Prostate gland (tissue), 2 donors: Measurements from ENCODE around the gene TULP3. TPM values are rescaled to one million over a fixed set of nuclear protein-coding genes. Genes with fewer than 3 reads are reported as not detected.

ENCODE experiments used
- DNase-seq: peaks from one replicate; pipeline ENCODE4 v3.0.0-alpha.2; 2019; ENCODE audit warnings: low spot score
- H3K27ac ChIP-seq, 2 donors: fragments of 200-600 bp; sonication (generic); 2 replicates each; pipeline ENCODE4 v1.5.1; 2017 to 2019
- H3K27me3 ChIP-seq: fragments of 200-600 bp; sonication (generic); replicated peaks from 2 replicates; pipeline ENCODE4 v1.5.1; 2019; ENCODE audit not compliant: insufficient read depth
- H3K36me3 ChIP-seq, 2 donors: fragments of 200-600 bp; sonication (generic); 1 replicate in 1 of 2; 2 replicates in 1 of 2; pipeline versions ENCODE4 v1.5.1 to v1.8.1; 2017 to 2019
- H3K4me1 ChIP-seq: fragments of 200-600 bp; sonication (generic); replicated peaks from 2 replicates; pipeline ENCODE4 v1.5.1; 2019
- H3K4me3 ChIP-seq, 2 donors: fragments of 200-600 bp; sonication (generic); 2 replicates each; pipeline ENCODE4 v1.5.1; 2017 to 2019
- H3K9me3 ChIP-seq: fragments of 200-600 bp; sonication (generic); 2 replicates; pipeline ENCODE4 v1.5.1; 2017
- POLR2A ChIP-seq: fragments of 450-650 bp; IDR thresholded peaks from one replicate; pipeline ENCODE4 v1.6.1; 2016; ENCODE audit warnings: antibody characterized with exemption, mild to moderate bottlenecking
- POLR2AphosphoS5 ChIP-seq: sonication (generic); formaldehyde crosslinking; IDR thresholded peaks from one replicate; pipeline ENCODE4 v1.6.1; 2017; ENCODE audit warnings: antibody characterized with exemption
- WGBS: methylation state at CpG from one replicate; pipeline ENCODE4 v1.1.5; 2018; 5-methylcytosine and 5-hydroxymethylcytosine counted together
- intact Hi-C: fragments of 100-400 bp; cut with DNase I; formaldehyde crosslinking; loops from one replicate; pipeline ENCODE4 v1.14.2; 2022
- total RNA-seq, 2 donors: library from RNA; depleted of rRNA; stranded (reverse); fragments of >200 nt; gene quantifications; one replicate each; pipeline ENCODE4 v1.1.0, GENCODE V29; 2016
- TF ChIP-seq, protein P1 (sequence below), 4 experiments: fragments of 200-600 bp in 2 of 4; fragments of 450-650 bp in 2 of 4; sonication (generic) in 2 of 4; IDR thresholded peaks; 1 replicate in 3 of 4; 2 replicates in 1 of 4; pipeline ENCODE4 v1.5.1; 2016 to 2019; ENCODE audit warnings: antibody characterized with exemption in 4 of 4, mild to moderate bottlenecking in 2 of 4, moderate library complexity in 2 of 4

Gene TULP3
- total RNA-seq, 2 donors from 2014 or later, result 15.2 to 22.2 TPM

DNA sequence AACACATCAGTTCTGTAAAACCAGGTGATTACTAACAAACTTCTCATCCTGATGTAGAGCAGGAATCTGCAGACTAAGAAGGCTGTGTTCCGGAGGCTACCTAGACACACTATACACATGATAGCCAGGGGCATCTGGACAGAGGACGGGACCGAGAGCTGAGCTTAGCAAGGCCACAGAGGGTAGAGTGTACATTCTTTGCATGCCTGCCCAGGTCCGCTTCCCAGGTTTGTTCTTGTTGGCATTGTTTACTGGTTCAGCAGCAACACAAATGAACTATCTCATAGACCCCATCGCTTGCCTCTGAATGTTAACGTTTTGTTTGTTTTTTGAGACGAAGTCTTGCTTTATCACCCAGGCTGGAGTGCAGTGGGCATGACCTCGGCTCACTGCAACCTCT, 50.8 kb downstream of the TULP3 start:
- 60% methylated on average over 8 of the region's 8 CpGs for WGBS
- Histone ChIP-seq H3K9me3 (no peaks in the 10 kb centered on the region), H3K4me1 (no peaks in the 10 kb centered on the region), H3K36me3 (no peaks in the 10 kb centered on the region), H3K4me3 (no peak overlapping the region), H3K27me3 (no peaks in the 10 kb centered on the region), H3K27ac (no peak overlapping the region)
- TF ChIP-seq, protein P1, sequence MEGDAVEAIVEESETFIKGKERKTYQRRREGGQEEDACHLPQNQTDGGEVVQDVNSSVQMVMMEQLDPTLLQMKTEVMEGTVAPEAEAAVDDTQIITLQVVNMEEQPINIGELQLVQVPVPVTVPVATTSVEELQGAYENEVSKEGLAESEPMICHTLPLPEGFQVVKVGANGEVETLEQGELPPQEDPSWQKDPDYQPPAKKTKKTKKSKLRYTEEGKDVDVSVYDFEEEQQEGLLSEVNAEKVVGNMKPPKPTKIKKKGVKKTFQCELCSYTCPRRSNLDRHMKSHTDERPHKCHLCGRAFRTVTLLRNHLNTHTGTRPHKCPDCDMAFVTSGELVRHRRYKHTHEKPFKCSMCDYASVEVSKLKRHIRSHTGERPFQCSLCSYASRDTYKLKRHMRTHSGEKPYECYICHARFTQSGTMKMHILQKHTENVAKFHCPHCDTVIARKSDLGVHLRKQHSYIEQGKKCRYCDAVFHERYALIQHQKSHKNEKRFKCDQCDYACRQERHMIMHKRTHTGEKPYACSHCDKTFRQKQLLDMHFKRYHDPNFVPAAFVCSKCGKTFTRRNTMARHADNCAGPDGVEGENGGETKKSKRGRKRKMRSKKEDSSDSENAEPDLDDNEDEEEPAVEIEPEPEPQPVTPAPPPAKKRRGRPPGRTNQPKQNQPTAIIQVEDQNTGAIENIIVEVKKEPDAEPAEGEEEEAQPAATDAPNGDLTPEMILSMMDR (IDR thresholded peaks at IDR 0.05), result no peak
- TF ChIP-seq POLR2A, result no peak
- no peak for TF ChIP-seq POLR2AphosphoS5
- intact Hi-C loops, result loop anchor here (5.0 to 10.0 kb wide), 2 partner anchors 54 to 87 kb away; partner anchors contain the start of gene TEX52
- DNase-seq, result no peak

DNA sequence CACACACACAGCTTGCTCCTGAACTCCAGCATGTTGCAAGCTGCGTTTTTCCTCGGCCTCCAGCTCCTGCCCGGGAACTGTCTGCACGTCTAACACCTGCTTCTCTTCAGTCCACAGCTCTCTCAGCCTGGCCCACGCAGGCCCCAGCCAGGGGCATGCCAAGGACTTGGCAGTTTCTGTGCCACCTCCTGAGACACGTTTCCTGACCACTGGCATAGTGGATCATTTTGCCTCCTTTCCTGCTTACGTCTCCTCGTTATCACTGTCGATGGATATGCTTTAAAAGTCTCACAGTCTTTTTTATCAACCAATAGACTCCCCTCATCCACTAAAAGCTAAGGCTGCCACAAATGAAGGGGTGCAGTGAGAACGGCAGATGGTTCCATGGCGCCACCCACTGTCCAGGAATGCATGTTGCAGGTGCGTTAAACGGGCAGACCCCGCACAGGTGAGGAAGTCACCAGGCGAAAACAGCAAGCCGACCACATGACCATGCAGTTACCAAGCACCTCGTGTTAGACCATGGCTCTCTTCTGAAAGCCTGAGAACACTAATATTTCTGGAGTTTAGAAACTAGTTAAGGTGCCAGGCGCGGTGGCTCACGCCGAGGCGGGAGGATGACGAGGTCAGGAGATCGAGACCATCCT, 53.8 kb downstream of the TULP3 start:
- H3K4me3 ChIP-seq, result no peak overlapping the region
- no peak overlapping the region for H3K27ac ChIP-seq
- 28% methylated on average over 23 of the region's 24 CpGs for WGBS
- H3K36me3 ChIP-seq, result no peaks in the 10 kb centered on the region
- H3K9me3 ChIP-seq, result no peaks in the 10 kb centered on the region
- DNase-seq, result peak; percentile 49
- H3K27me3 ChIP-seq, result no peaks in the 10 kb centered on the region
- intact Hi-C loops, result loop anchor here (5.0 to 10.0 kb wide), 2 partner anchors 57 to 90 kb away; partner anchors contain the start of gene TEX52
- TF ChIP-seq, protein P1 (IDR thresholded peaks at IDR 0.05), result peak; percentile 56 to 82 (median 68)
- TF ChIP-seq POLR2A, result no peak
- TF ChIP-seq POLR2AphosphoS5, result no peak
- H3K4me1 ChIP-seq, result no peaks in the 10 kb centered on the region

DNA sequence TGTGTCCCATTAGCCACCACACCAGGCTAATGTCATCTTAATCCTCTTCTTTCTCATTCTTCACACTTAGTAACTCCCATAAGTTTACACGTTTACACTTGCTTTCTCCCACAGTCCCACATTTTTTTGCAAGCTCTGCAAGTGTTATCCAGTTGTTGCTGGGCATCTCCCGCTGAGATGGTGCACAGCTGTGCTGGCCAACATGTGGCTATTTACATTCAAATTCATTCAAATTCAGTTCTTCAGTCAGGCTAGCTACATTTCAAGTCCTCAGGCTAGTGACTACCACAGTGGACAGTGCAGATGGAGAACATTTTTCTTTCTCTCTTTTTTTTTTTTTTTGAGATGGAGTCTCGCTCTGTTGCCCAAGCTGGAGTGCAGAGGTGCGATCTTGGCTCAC, 58.7 kb downstream of the TULP3 start:
- DNase-seq, result no peak
- 81% methylated on average over 4 of the region's 4 CpGs for WGBS
- TF ChIP-seq POLR2AphosphoS5 (no peak), POLR2A (no peak)
- TF ChIP-seq, protein P1 (IDR thresholded peaks at IDR 0.05), result no peak
- Histone ChIP-seq H3K27me3 (no peaks in the 10 kb centered on the region), H3K27ac (no peak overlapping the region), H3K4me3 (no peak overlapping the region), H3K4me1 (no peaks in the 10 kb centered on the region), H3K9me3 (no peaks in the 10 kb centered on the region), H3K36me3 (no peaks in the 10 kb centered on the region)
- intact Hi-C loops, result loop anchor here (10.0 kb wide), 1 partner anchor 95 kb away; the partner anchor contains the start of gene TEX52

DNA sequence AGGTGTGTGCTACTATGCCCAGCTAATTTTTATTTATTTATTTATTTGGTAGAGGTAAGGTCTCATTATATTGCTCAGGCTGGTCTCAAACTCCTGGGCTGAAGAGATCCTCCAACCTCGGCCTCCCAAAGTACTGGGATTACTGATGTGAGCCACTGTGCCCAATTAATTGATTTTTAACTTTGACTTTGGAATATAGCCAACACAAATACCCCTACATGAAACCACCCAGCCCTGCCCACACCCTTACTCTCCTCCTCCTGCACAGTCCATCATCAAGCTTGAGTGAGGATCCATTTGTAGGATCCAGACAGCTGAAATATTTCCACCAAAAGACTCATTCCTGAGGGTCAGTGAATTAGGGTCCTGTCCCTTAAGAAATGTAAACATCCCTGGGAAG, 65.2 kb downstream of the TULP3 start:
- DNase-seq, result no peak
- TF ChIP-seq POLR2A, result no peak
- TF ChIP-seq, protein P1 (IDR thresholded peaks at IDR 0.05), result no peak
- Histone ChIP-seq H3K27ac (no peak overlapping the region), H3K4me3 (no peak overlapping the region), H3K9me3 (no peaks in the 10 kb centered on the region), H3K36me3 (no peaks in the 10 kb centered on the region), H3K4me1 (no peaks in the 10 kb centered on the region), H3K27me3 (no peaks in the 10 kb centered on the region)
- intact Hi-C loops, result no loop called here
- WGBS, result 94% methylated on average over 1 of the region's 1 CpG
